CD4-positive, alpha-beta T cell treated with Interferon gamma for 1 hour (primary cell): ENCODE results near the gene CLSTN2.

Source experiments
- DNase-seq: peaks from one replicate; pipeline ENCODE4 v3.0.0-alpha.2; 2020

CLSTN2 gene

DNA sequence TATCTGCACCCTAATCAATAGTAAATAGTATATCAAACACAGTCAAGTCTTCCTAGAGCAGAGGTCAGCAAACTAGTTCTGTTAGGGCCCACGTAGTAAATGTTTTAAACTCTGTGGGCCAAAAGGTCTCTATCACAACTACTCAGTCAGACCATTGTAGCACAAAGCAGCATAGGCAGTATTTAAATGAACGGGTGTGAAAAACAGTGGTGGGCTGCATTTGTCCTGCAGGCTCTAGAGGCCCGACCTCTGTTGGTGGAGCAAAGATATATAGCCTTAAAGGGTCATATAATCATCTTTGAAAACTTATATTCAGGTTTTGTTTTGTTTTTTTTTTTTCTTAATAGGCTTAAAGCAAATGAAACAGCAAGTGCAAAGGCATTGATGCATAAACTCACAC is 416.5 kb downstream of the CLSTN2 start:
- DNase-seq, result no peak

DNA sequence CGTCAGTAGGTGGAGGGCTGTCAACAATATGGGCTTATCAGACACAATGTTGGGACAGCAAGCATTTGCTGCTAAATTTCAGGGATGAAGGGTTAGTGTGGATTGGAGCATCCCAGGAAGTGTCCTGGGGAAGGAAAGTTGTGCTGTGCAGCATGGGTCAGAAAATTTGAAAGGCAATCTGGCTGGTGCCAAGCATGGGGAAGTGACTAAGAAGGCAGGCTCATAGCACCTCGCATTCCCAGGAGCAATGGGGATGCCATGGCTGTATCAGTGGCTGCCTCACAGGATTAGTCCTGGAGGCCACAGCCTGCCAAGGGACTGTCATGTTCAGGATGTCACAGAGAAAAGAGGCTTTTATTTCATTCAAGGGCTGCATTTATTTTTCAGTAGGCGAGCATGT is 420.5 kb downstream of the CLSTN2 start:
- DNase-seq, result no peak

- DNase-seq, result no peak
These were observed 423.7 kb downstream of the CLSTN2 start for GRCh38 chr3:140358686-140359085.

- no peak for DNase-seq
These were observed 424.4 kb downstream of the CLSTN2 start for GRCh38 chr3:140359233-140359995.

GRCh38 chr3:140360332-140360731 is 425.3 kb downstream of the CLSTN2 start:
- DNase-seq, result no peak

DNA sequence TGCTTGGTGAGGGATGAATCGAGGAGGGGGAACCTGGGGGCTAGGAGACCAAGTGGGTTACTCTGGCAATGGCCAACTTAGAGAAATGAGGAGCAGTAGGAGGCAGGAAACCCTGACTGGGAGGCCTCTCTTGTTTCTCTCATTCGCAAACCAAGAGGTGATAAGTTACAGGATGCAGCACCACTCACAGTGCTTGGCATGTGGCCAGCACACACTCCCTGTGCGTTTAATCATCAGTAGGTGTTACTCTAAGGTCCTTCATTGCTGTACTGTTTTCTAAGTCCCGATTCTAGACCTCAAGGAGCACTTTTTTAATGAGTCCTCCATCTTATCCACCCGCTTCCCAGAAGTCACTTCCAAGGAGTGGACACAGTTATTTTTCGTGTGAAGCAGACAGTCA is 428.8 kb downstream of the CLSTN2 start:
- no peak for DNase-seq

GRCh38 chr3:140365872-140366697 is 431.1 kb downstream of the CLSTN2 start:
- no peak for DNase-seq

DNA sequence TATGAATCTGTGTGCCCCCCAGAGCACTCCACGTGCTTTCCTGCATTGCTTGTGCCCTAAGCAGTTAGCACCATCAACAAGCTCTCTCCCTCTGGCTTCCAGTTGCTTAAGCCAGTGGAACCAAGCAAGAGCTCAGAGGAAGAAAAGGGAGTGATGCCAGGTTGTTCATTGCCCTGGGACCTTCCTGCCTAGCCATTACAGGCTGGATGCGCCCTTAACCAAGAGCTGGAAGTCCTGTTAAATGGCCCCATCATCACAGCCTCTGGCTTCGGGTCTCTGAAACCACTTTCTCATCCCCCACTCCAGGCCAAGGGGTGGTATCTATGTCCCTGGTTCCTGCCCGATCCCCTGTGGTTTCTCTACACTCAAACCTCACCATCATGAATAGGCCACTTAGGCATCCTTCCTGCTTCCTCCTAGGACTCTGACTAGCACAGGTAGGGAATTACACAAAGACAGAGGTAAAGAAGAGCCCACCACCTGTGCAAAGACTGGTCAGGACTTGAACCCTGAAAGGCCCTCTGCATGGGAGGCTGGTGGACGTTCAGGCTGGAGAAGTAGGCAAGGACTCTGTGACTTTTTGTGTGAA is 433.3 kb downstream of the CLSTN2 start:
- no peak for DNase-seq

DNA sequence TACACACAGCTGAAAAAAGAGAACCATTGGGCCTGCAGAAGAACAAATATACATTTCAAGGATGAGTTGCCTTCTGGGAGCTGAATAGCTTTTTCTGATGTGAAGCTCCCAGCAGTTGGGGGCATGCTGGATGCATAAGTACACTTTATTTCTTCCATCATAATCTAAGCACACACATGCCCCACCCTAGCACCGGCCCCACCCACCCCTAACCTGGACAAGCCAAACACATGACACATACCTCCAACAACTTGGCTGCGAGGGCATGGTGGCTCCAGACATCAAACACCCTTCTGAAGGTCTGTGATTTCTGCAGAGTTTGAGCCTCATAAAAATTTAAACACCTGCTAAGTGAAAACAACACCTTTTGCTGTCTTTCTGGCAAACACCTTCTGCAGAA is 435.7 kb downstream of the CLSTN2 start:
- DNase-seq, result no peak

- no peak for DNase-seq
These were observed 438.2 kb downstream of the CLSTN2 start for GRCh38 chr3:140373234-140373633.

- no peak for DNase-seq
These were observed 440.0 kb downstream of the CLSTN2 start for GRCh38 chr3:140375002-140375401.

DNA sequence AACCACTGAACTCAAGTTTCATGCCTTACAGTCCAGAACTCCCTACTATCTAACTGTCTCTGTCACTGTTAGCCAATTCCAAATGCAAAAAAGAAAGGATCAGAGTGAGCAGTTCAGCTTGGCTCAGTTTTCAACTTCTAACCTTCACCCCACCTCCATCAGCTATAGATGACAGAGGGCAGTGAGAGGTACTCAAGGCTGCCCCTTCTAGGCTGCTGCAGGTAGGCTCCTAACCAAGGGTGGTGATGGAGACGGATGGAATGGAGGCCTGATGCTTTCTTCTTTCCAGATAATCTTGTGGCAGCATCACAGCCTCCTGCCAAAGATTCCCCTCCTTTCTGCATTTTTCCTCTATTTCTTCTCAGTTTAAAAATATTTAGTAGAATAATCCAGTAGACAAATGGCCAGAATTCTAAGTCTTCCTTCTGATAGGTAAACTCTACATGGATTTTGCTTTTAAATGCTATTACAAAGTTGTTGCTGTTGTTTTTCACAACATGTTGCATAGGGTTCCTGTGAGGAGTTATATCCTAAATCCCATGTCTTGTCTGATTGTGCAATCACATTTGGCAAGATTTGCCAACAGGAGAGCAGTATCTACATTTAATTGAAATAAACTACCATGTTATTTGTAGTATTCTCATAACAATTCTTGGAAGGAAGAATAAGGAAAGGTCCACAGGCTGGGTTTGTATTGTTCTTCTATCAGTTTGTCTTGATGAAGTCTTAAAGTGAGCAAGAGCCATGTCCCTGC is 441.3 kb downstream of the CLSTN2 start:
- DNase-seq, result no peak

- DNase-seq, result no peak
These were observed 442.7 kb downstream of the CLSTN2 start for GRCh38 chr3:140377644-140378043.

GRCh38 chr3:140378571-140379340 is 443.8 kb downstream of the CLSTN2 start:
- DNase-seq, result no peak

DNA sequence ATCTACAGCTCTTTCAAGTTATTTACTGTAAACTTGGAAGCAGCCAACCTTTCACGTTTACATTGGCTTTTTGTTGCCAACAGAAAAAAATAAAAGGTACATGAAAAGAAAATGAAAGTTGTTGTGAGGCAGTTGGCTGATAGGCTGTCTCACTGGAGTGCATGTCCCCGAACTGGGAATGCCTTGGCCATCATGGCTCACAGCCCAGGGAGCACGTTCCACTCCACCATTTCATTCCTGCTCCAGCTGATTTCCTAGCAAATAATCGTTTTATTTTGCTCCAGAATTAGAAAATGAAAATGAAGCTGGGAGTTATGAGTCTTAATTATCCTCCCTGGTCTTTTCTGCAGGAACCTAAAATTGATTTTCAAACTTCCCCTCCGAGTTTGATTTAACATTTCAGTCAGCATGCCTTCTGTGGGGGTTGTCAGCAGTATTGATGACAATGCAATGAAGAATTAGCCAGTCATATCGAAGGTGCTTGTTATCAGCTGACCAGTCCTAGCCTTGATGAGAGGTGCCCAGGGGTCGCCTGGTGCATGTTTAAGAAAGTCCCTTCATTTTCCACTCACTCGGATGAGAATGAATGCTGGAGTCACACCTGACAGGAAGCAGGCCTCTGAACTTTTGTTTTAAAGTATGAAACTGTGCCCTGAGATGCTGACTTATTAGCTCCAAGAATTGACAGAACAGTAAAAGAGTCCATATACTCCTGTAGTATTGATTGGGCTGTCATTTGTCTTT is 449.2 kb downstream of the CLSTN2 start:
- no peak for DNase-seq

DNA sequence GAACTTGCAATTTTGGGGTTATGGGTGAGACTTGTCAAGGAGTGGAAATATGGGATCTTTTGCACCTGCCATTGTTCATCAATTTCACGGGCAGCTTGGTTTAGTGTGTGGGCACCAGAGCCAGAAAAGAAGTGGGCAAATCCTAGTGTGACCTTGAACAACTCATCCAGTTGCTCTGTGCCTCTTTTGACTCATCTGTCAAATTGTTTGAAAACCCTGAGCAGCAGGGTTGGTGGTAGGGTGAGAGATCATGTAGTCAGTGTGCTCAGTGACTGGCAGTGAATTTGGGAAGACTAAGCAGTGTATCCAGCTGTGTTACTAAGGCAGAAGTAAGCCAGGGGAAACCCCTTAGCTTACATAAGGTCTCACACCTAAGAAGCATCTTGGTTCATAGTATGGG is 449.9 kb downstream of the CLSTN2 start:
- no peak for DNase-seq

DNA sequence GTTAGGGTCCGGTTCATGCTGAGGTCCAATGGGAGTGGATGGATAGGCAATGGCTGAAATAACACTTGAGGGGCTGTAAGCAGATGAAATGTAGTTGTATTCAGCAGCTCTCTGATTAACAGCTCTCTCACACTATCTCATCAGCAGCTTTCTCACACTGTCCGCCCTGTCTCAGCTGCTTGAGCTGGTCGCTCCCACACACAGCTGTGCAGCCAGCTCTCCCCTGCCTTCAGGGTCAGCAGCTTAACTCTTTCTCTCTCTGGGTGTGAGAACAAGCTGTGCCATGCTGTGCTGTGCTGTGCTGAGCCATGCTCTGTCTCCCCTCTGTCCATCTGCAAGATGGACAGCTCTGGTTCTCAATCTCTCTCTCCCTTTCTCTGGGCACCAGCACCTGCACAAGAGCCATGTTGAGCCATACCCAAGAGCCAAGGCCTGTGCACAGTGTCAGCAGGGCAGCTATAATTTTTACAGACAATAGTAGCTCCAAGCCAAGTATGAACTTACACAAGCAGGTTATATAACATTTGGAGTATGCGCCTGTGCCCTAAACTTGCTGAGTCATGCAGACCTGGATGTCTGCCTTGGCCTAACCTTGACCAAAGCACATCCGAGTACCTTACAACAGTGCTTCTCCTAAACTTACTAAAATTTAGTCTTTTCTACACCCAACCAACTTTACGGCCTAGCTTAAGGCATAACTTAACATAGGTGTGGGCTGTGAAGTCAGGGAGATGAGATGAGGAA is 451.5 kb downstream of the CLSTN2 start:
- no peak for DNase-seq

DNA sequence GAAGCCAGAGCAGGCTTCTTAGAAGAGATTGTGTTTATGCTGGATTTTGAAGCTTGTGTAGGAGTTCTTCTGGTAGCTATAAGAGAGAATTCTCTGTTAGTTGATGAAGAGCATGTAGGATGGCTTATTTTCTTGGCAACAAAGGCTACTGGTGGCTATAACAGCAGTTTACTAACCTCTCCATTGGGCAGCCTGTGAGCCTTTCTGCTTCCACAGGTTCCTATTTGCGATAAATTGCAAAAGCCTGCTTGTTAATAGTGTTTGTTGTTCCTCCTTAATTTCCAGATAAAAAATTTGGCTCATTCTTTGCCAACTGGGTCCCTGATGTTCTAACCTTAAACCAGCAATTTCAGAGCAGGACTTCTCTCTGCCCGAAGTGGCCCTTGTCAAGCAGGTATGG is 452.3 kb downstream of the CLSTN2 start:
- no peak for DNase-seq

DNA sequence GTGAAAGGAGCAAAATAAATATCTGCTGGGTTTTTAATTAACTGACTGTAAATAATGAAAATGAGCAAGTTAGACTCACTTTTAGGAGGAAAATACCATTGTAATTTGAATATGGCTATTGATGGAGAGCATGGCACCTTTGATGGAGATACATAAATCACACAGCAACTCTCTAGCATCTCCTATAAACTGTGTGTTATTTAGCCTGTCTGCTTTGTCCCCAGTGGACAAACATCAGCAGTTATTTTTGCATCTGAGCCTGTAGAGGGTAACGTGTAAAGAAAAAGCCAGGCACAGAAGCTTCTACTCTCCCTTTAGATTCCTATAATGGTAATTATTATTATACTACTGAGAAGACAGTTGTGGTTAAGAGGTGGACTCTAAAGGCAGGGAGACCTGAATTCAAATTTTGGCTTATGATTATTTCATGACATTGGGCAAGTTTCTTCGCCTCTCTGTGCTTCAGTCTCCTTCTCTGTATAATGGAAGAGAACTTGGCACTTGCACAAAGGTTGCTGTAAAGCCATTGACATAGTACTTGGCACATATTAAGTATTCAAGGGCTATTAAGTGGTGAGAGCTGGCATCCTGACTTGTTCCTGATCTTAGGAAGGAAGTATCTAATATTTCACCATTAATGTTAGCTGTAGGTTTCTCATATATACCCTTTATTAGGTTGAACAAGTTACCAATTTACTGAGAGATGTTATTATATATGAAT is 453.4 kb downstream of the CLSTN2 start:
- DNase-seq, result no peak

DNA sequence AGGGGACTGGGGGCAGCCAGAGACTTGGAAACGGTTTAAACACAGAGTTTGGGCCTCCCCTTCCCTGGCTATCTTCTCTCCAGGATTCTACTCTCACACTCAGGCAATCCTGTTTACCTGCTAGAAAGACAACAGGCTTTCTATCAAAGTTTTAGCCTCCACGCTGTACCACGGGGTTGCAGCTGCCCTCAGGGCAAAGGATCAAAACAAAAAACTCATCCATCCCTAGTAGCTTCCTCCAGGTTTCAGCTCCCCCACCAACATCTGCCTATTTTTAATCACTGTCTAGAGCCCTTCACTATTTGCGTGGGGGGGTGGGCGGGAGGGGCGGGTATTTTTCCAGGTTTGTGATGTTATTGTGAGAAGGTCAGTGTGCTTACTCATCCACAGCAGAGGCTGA is 456.1 kb downstream of the CLSTN2 start:
- DNase-seq, result no peak
